ENCODE measurements around the gene NEUROD4. TPM values are rescaled to one million over a fixed set of nuclear protein-coding genes. Genes with fewer than 3 reads are reported as not detected.
A peak's percentile ranks its signal among the peaks of the same experiment; 100 is the strongest.

Gene NEUROD4
- total RNA-seq, 2 experiments from 2014 or later, result not detected

GRCh38 chr12:55063291-55063690, 43.5 kb downstream of the NEUROD4 start:
- H3K4me3 Mint-ChIP-seq, result no peak overlapping the region
- H3K36me3 Mint-ChIP-seq, result no peaks in the 10 kb centered on the region
- H3K27ac Mint-ChIP-seq, result no peak overlapping the region
- H3K27me3 Mint-ChIP-seq, result no peaks in the 10 kb centered on the region
- no peaks in the 10 kb centered on the region for H3K9me3 Mint-ChIP-seq
- peaks cover 11% of the 10 kb centered on the region for H3K4me1 Mint-ChIP-seq
- no peak for DNase-seq

DNA sequence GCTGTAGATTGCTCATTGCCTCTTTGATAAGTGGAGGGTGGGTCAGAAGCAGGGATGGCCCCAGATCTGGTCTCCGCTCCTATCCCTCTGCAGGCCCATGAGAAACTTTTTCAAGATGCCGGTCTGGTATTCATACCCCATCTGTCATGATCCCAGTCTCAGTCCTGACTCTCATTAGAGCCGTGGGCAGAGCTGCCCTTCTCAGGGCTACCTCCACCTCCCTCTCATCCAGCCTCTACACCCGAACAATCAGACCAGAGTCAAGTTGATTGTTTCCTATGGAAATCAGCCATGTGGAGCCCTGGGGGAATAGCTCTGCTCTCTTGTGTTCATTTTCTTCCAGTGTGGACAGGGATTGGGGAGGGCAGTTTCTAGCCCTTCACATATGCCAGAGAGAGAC, 45.8 kb downstream of the NEUROD4 start:
- Mint-ChIP-seq H3K27me3 (no peaks in the 10 kb centered on the region), H3K36me3 (no peaks in the 10 kb centered on the region), H3K27ac (no peak overlapping the region), H3K4me1 (peaks cover 5% of the 10 kb centered on the region), H3K4me3 (no peak overlapping the region), H3K9me3 (no peaks in the 10 kb centered on the region)
- no peak for DNase-seq

DNA sequence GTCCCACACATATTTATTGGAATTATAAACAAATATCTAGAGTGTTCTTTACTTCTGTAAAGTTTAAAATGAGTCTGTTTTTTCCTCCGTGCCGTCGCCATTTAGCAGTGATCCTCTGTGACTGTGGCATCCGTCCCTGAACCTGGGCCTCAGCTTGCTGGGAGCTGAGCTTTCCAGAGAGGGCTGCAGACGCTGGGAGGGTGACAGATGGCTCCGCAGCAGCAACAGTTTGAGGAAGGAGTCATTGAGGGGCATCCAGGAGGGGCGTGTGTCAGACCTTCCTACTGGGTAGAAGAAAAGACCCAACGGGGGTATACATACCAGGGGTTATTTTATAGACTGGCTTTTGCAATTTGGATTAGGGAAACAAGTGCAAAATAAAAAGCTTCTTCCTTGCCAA, 47.9 kb downstream of the NEUROD4 start:
- Mint-ChIP-seq H3K4me3 (no peak overlapping the region), H3K27me3 (no peaks in the 10 kb centered on the region), H3K36me3 (no peaks in the 10 kb centered on the region), H3K9me3 (no peaks in the 10 kb centered on the region), H3K27ac (no peak overlapping the region), H3K4me1 (peaks cover 6% of the 10 kb centered on the region)
- DNase-seq, result no peak

- Mint-ChIP-seq H3K4me1 (peaks cover 9% of the 10 kb centered on the region), H3K9me3 (no peaks in the 10 kb centered on the region), H3K36me3 (no peaks in the 10 kb centered on the region), H3K27me3 (no peaks in the 10 kb centered on the region), H3K4me3 (no peak overlapping the region), H3K27ac (no peak overlapping the region)
- no peak for DNase-seq
Observed at GRCh38 chr12:55068416-55069010, 48.7 kb downstream of the NEUROD4 start.

DNA sequence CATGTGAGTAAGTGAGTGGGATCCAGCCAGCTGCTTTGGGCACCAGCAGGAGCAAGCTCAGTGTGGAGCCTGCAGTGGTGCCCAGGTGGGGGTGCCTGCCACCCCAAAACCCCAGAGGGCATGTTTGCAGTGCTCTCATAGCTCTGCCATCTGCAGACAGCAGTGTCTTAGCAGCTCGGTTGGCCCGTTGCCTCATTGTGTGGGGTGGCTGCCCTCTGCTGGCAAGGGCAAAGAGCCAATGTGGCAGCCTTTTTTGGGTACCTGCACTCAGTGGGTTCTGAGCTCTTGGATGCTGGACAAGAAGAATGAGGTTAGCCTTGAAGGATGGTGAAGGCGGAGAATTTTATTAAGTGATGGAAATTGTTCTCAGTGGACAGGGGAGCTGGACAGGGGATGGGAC, 52.3 kb downstream of the NEUROD4 start:
- Mint-ChIP-seq H3K27me3 (peaks cover 22% of the 10 kb centered on the region), H3K4me3 (no peak overlapping the region), H3K4me1 (peaks cover 9% of the 10 kb centered on the region), H3K36me3 (no peaks in the 10 kb centered on the region), H3K27ac (no peak overlapping the region), H3K9me3 (no peaks in the 10 kb centered on the region)
- DNase-seq, result peak; percentile 76

DNA sequence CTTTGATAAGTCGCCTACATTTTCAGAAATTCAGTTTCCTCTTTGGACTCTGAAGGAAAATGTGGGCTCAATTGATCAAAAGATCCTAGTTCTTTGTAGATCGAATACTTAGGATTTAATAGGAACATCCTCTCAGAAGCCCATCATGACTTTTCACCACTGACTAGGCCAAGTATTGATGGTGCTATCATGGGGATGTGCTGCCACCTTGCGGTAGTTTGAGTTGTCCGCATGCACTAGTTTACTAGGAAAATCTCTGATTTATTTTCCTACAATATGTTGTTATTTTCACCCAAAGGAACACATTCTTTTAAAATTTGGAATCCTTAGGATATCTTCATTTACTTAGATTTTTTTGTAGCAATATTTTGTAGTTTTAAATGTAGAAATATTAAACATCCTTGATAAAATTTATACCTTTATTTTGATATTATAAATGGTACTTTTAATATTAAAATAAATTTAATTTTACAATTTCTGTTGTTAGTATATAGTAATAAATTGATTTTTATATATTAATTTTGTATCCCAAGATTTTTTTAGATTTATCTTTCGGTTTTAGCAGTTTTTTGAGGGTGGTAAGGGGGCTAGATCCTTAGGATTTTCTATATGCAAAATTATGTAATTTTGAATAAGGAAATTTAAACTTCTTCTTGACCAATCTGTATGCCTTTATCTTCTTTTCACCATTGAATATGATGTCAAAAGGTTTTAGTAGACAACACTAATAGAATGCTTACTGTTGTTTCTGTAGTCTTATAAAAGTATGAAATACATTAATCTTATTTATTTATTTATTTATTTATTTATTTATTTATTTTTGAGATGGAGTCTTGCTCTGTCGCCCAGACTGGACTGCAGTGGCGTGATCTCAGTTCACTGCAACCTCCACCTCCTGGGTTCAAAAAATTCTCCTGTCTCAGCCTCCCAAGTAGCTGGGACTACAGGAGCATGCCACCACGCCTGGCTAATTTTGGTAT, 53.6 kb downstream of the NEUROD4 start:
- Mint-ChIP-seq H3K27ac (no peak overlapping the region), H3K36me3 (no peaks in the 10 kb centered on the region), H3K27me3 (peaks cover 30% of the 10 kb centered on the region), H3K4me1 (peaks cover 11% of the 10 kb centered on the region), H3K4me3 (no peak overlapping the region), H3K9me3 (no peaks in the 10 kb centered on the region)
- peak; percentile 66 for DNase-seq

DNA sequence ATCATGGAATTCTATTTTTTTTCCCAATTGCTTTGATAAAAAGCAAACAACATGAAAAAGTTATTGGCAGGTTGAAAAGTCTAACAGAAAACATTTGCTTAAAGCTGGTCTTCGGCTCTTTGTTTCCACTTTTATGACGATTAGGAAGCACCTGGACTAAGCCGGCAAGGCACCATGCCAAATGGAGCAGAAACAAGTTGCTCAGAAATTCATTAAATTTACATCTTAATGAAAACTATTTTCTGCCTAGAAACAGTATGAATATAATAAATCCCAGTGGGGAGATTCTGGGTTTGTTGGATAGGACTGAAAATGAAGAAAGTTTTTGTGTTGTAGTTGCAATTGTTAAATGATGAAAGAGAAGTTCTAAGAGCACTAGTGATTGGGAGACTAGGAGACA, 55.0 kb downstream of the NEUROD4 start:
- Mint-ChIP-seq H3K4me3 (no peak overlapping the region), H3K4me1 (peaks cover 11% of the 10 kb centered on the region), H3K9me3 (no peaks in the 10 kb centered on the region), H3K27ac (no peak overlapping the region), H3K27me3 (peaks cover 45% of the 10 kb centered on the region), H3K36me3 (no peaks in the 10 kb centered on the region)
- no peak for DNase-seq

Other genes with a start within 250 kb of the NEUROD4 start
- not detected for gene MUCL1, start 165.5 kb upstream of the NEUROD4 start, total RNA-seq
- gene TESPA1, start 35.2 kb upstream of the NEUROD4 start, total RNA-seq, result 10 to 100 TPM; 92.6 to 95.9 TPM
- gene OR9K2, start 106.4 kb downstream of the NEUROD4 start, total RNA-seq, result not detected
- gene OR10A7, start 201.1 kb downstream of the NEUROD4 start, total RNA-seq, result not detected
- not detected for gene OR6C74, start 224.6 kb downstream of the NEUROD4 start, total RNA-seq

Data from activated naive CD8-positive, alpha-beta T cell treated with anti-CD3 and anti-CD28 coated beads for 36 hours (primary cell).